ENCODE data around the gene SYK.

DNA sequence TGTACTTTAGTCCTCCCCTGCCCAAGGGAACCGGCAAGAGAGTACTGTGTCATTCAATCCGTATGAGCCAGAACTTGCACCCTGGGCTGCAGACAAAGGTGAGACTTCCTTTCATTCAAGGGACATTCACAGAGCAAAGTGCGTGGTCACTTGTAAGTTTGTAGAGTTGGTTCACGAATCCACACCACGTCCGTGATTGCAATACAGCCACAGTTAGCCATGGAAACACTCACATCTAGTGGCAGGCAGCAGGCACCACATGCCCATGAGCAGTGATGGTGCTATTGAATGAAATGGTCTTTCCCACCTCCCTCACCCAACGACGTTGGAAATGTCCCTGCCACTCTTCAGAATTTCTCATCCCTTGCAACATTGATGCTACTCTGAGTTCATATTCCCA lies 72.6 kb downstream of the SYK start:
- TF ChIP-seq, protein P1, sequence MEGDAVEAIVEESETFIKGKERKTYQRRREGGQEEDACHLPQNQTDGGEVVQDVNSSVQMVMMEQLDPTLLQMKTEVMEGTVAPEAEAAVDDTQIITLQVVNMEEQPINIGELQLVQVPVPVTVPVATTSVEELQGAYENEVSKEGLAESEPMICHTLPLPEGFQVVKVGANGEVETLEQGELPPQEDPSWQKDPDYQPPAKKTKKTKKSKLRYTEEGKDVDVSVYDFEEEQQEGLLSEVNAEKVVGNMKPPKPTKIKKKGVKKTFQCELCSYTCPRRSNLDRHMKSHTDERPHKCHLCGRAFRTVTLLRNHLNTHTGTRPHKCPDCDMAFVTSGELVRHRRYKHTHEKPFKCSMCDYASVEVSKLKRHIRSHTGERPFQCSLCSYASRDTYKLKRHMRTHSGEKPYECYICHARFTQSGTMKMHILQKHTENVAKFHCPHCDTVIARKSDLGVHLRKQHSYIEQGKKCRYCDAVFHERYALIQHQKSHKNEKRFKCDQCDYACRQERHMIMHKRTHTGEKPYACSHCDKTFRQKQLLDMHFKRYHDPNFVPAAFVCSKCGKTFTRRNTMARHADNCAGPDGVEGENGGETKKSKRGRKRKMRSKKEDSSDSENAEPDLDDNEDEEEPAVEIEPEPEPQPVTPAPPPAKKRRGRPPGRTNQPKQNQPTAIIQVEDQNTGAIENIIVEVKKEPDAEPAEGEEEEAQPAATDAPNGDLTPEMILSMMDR (IDR thresholded peaks at IDR 0.05): no peak
- TF ChIP-seq POLR2A (IDR thresholded peaks at IDR 0.05): no peak
